NOMO-1 treated with DMSO at 0.1 percent for 48 hours (cell line): ENCODE results near the gene SLC35E3.
"Not testable (repeated sequence)": the region's sequence is repeated elsewhere in the genome, so short reads cannot be mapped to it uniquely, and the experiment has no call there.

Experiments used
- DNase-seq: peaks from one replicate; lab custom pipeline; 2025; ENCODE audit not compliant: unreplicated experiment; lab: John Stamatoyannopoulos, UW

Gene SLC35E3

GRCh38 chr12:68811573-68811972 is 65.6 kb downstream of the SLC35E3 start:
- DNase-seq: not testable (repeated sequence)

GRCh38 chr12:68812553-68813241 is 66.7 kb downstream of the SLC35E3 start:
- DNase-seq: no peak

DNA sequence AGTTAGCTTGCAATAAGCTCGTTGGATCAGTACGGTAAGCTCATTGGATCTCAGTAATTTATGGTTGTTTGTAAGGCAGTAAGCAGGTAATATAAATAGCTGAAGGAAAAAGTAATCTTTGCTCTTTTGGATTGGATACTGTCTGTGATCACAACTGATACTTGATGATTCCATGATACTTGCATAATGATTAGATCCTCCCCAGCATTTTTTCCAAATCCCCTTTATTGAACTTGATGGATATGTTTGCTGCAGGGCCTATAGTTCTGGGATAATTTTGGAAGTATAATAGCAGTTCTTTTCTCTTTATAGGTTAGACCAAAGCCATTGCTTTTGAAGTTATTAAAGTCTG is 67.2 kb downstream of the SLC35E3 start:
- no peak for DNase-seq

- no peak for DNase-seq
Measured at GRCh38 chr12:68814490-68815231, 68.7 kb downstream of the SLC35E3 start.

DNA sequence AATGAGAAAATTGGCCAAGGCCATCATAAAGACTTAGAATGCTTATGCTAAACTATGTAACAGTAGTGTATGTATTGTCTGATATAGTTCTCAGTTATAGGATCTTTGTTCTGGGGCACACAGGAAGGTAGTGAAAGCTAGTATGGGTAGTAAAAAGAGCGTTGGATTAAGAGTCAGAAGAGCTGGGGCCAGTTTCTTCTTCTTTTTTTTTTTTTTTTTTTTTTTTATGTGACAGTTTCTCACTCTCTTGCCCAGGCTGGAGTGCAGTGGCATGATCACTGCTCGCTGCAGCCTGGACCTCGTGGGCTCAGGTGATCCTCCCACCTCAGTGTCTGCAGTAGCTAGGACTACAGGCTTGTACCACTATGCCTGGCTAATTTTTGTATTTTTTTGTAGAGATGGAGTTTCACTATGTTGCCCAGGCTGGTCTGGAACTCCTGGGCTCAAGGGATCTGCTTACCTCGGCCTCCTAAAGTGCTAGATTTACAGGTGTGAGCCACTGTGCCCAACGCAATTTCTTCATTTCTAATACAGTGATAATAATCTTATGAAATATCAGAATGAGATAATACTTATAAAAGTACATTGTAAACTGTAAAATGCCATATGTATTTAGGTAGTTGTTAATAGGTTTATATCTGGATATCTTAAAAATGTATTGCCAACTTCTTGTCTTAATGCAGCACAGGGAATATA is 69.4 kb downstream of the SLC35E3 start:
- no peak for DNase-seq

GRCh38 chr12:68815928-68816800 is 70.2 kb downstream of the SLC35E3 start:
- DNase-seq: no peak

DNA sequence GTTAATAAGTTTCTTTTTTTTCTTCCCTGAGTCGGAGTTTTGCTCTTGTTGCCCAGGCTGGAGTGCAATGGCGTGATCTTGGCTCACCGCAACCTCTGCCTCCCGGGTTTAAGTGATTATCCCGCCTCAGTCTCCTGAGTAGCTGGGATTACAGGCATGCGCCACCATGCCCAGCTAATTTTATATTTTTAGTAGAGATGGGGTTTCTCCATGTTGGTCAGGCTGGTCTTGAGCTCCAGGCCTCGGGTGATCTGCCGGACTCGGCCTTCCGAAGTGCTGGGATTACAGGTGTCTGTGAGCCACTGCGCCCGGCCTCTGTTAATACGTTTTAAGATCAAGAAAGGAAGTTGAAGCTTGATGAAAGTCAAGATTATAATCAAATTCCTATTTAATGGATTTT is 73.5 kb downstream of the SLC35E3 start:
- DNase-seq: not testable (repeated sequence)

DNA sequence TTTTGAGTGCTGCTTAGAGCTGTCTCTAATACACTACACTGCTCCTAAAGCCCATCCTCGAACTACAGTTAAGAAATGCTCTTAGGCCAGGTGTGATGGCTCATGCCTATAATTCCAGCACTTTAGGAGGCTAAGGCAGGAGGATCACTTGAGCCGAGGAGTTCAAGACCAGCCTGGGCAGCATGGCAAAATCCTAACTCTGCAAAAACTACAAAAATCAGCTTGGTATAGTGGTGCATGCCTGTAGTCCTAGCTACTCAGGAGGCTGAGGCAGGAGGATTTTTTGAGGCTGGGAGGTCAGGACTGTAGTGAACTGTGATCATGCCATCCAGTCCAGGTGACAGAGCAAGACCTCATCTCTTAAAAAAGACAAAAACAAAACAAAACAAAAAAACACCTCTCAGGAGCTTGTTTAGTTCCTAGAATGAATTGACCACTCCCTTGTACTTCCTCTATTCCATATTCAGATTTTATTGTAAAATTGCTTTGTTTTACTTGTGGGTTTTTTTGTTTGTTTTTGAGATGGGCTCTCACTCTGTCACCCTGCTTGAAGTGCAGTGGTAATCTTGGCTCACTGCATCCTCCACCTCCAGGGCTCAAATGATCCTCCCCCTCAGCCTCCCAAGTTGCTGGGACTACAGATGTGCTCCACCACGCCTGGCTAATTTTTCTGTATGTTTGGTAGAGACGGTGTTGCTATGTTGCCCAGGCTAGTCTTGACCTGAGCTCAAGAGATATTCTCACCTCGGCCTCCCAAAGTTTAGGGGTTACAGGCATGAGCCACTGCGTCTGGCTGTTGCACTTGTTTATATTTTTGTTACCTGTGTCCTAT is 75.6 kb downstream of the SLC35E3 start:
- DNase-seq: no peak

- DNase-seq: no peak
Measured at GRCh38 chr12:68823696-68824095, 77.7 kb downstream of the SLC35E3 start.

- no peak for DNase-seq
Measured at GRCh38 chr12:68824131-68824530, 78.2 kb downstream of the SLC35E3 start.

GRCh38 chr12:68824597-68825250 is 78.7 kb downstream of the SLC35E3 start:
- DNase-seq: no peak

DNA sequence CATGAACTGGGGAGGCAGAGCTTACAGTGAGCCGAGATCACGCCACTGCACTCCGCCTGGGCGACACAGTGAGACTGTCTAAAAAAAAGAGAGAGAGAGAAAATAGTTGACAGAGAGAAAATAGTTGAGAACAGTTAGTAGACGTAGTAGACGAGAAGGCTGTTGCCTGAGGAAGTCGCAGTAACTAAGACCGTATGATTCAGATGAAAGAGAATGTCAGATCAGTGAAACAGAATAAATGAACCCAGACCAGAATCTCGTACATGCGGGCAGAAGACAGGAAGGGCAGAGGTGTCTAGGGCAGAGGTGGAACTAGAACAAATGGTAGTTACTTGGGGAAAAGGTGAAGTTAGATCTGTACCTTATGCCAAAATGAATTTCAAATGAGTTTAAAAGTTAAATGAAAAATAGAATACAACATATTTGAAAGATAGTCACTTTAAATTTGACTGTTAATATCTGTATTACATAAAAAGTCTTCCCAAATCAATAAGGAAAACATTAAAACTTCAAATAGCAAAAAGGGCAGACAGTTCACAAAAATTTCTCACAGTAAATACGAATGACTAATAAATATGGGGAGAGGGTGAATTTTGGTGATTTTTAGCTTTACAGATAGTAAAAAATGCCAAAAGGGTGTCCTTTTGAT is 79.7 kb downstream of the SLC35E3 start:
- no peak for DNase-seq

DNA sequence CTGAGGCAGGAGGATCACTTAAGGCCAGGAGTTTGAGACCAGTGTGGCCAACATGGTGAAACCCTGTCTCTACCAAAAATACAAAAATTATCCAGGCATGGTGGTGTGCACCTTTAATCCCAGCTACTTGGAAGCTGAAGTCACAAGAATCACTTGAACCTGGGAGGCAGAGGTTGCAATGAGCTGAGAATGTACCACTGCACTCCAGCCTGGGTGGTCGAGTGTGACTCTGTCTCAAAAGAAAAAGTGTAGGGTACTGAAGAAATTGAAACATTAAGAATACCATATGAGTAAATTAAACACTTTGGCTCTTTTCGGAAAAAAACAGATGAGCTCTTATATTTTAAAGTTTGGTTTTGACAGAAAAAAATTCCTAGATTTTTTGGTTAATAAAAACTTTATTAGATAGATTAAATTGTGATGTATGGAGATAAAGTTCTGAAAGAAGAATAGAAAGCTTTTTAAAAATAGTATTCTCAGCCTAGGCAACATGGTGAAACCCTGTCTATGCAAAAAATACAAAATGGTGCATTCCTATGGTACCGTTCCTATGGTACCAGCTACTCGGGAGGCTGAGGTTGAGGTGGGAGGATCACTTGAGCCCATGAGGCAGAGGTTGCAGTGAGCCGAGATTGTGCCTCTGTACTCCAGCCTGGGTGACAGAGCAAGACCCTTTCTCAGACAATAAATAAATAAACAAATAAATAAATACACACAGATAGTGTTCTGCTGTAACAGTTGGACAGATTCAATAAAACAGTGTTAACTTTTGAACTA is 82.1 kb downstream of the SLC35E3 start:
- no peak for DNase-seq

DNA sequence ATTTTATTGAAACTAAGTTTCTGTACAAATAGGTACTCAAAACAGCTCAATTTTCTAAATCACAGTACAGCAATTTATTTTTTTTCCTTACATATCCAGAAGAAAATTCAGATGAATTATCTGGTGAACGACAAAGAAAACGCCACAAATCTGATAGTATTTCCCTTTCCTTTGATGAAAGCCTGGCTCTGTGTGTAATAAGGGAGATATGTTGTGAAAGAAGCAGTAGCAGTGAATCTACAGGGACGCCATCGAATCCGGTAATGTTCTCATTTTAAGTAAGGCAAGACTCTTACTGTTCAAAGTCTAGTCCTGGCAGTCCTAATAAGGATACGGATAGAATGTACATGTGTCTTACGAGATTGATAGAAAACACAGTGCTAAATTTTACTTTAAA is 82.7 kb downstream of the SLC35E3 start:
- no peak for DNase-seq
